Astrocyte of the spinal cord (primary cell): ENCODE results near the gene TCF7L2.

Experiments used
- DNase-seq: peaks from one replicate; pipeline ENCODE4 v3.0.0; 2011; ENCODE audit warnings: low read depth, low spot score
- H3K4me3 ChIP-seq: 2 replicates; pipeline ENCODE4 v1.5.1; 2011; ENCODE audit warnings: low read depth, mild to moderate bottlenecking, low read length, moderate library complexity
- CTCF ChIP-seq: IDR thresholded peaks from 2 replicates; pipeline ENCODE4 v1.5.1; 2012; ENCODE audit warnings: low read depth, mild to moderate bottlenecking, low read length, inconsistent platforms
- in situ Hi-C: cut with HindIII; loops from 2 replicates; pipeline ENCODE4 v1.10.0; 2017; ENCODE audit warnings: low sequenced_read_pairs

TCF7L2 gene

GRCh38 chr10:113149626-113150025, 199.6 kb downstream of the TCF7L2 start:
- in situ Hi-C loops, result no loop called here
- DNase-seq, result no peak
- TF ChIP-seq CTCF, result no peak
- no peak overlapping the region for H3K4me3 ChIP-seq

- no peak for TF ChIP-seq CTCF
- no peak for DNase-seq
- H3K4me3 ChIP-seq, result no peak overlapping the region
- in situ Hi-C loops, result no loop called here
Measured at GRCh38 chr10:113151190-113151666, 201.2 kb downstream of the TCF7L2 start.

- in situ Hi-C loops, result no loop called here
- H3K4me3 ChIP-seq, result no peak overlapping the region
- TF ChIP-seq CTCF, result no peak
- DNase-seq, result no peak
Measured at GRCh38 chr10:113153493-113154102, 203.6 kb downstream of the TCF7L2 start.

- no peak for DNase-seq
- in situ Hi-C loops, result no loop called here
- no peak for TF ChIP-seq CTCF
Measured at GRCh38 chr10:113157441-113157840, 207.4 kb downstream of the TCF7L2 start.

GRCh38 chr10:113158183-113158582, 208.1 kb downstream of the TCF7L2 start:
- DNase-seq, result no peak
- TF ChIP-seq CTCF, result no peak
- in situ Hi-C loops, result no loop called here
- no peak overlapping the region for H3K4me3 ChIP-seq

More at GRCh38 chr10:113157441-113157840, 207.4 kb downstream of the TCF7L2 start:
- H3K4me3 ChIP-seq, result no peak overlapping the region

- no peak for TF ChIP-seq CTCF
- no peak for DNase-seq
- H3K4me3 ChIP-seq, result no peak overlapping the region
- in situ Hi-C loops, result no loop called here
Measured at GRCh38 chr10:113159563-113159962, 209.5 kb downstream of the TCF7L2 start.
